Measurements from ENCODE around the gene NRXN3.

Gene NRXN3

GRCh38 chr14:78933948-78934524 lies 763.9 kb downstream of the NRXN3 start:
- DNase-seq (ENCODE audit: low read depth): no peak

GRCh38 chr14:78946949-78947348 lies 776.8 kb downstream of the NRXN3 start:
- DNase-seq (ENCODE audit: low read depth): no peak

GRCh38 chr14:78947681-78948080 lies 777.5 kb downstream of the NRXN3 start:
- DNase-seq (ENCODE audit: low read depth): no peak

- DNase-seq (ENCODE audit: low read depth): no peak
Measured at GRCh38 chr14:78950649-78951048, 780.5 kb downstream of the NRXN3 start.

GRCh38 chr14:78951602-78952001 lies 781.4 kb downstream of the NRXN3 start:
- DNase-seq (ENCODE audit: low read depth): no peak

- DNase-seq (ENCODE audit: low read depth): no peak
Measured at GRCh38 chr14:78959674-78960264, 789.6 kb downstream of the NRXN3 start.

GRCh38 chr14:78967111-78967809 lies 797.1 kb downstream of the NRXN3 start:
- DNase-seq (ENCODE audit: low read depth): no peak

- no peak for DNase-seq (ENCODE audit: low read depth)
Measured at GRCh38 chr14:78968265-78968664, 798.1 kb downstream of the NRXN3 start.

GRCh38 chr14:78970677-78971076 lies 800.5 kb downstream of the NRXN3 start:
- DNase-seq (ENCODE audit: low read depth): no peak

- no peak for DNase-seq (ENCODE audit: low read depth)
Measured at GRCh38 chr14:78972440-78972839, 802.3 kb downstream of the NRXN3 start.

- no peak for DNase-seq (ENCODE audit: low read depth)
Measured at GRCh38 chr14:78974691-78975090, 804.5 kb downstream of the NRXN3 start.

- no peak for DNase-seq (ENCODE audit: low read depth)
Measured at GRCh38 chr14:78975734-78976133, 805.6 kb downstream of the NRXN3 start.

GRCh38 chr14:78978896-78979295 lies 808.7 kb downstream of the NRXN3 start:
- no peak for DNase-seq (ENCODE audit: low read depth)

GRCh38 chr14:78982551-78982950 lies 812.4 kb downstream of the NRXN3 start:
- DNase-seq (ENCODE audit: low read depth): no peak

- no peak for DNase-seq (ENCODE audit: low read depth)
Measured at GRCh38 chr14:78983126-78983525, 813.0 kb downstream of the NRXN3 start.

- DNase-seq (ENCODE audit: low read depth): no peak
Measured at GRCh38 chr14:78985668-78986381, 815.7 kb downstream of the NRXN3 start.

GRCh38 chr14:78986989-78987388 lies 816.8 kb downstream of the NRXN3 start:
- DNase-seq (ENCODE audit: low read depth): no peak

GRCh38 chr14:78989221-78989620 lies 819.0 kb downstream of the NRXN3 start:
- DNase-seq (ENCODE audit: low read depth): no peak

GRCh38 chr14:78992867-78993266 lies 822.7 kb downstream of the NRXN3 start:
- no peak for DNase-seq (ENCODE audit: low read depth)

- no peak for DNase-seq (ENCODE audit: low read depth)
Measured at GRCh38 chr14:78997811-78998210, 827.6 kb downstream of the NRXN3 start.

GRCh38 chr14:79009286-79009685 lies 839.1 kb downstream of the NRXN3 start:
- no peak for DNase-seq (ENCODE audit: low read depth)

GRCh38 chr14:79011091-79011919 lies 841.1 kb downstream of the NRXN3 start:
- DNase-seq (ENCODE audit: low read depth): no peak

Measured in T-helper 22 cell (primary cell).